ENCODE results near the gene MSI2.

DNA sequence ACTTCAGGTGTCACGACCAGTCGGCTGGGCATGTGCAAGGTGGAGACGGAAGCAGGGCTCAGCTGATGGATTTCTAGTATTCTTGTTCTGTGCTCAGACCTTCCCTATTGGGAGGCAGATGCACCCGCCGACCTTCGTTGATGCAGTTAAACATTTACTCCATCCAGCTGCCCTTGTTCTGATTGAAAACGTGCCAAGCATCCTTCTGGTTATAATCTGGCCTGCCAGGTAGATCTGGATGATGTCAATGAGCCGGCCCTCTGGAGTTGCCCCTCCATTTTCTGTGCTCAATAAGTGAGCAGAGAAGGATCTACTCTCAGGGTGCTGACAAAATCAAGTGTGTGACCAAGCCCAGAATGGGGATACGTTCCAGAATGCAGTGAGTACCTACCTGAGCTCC is 450.4 kb downstream of the MSI2 start:
- TF ChIP-seq ZBTB8A (IDR thresholded peaks at IDR 0.05; ENCODE audit: partially characterized antibody) (no peak), ZBTB40 (IDR thresholded peaks at IDR 0.05) (no peak), ZBTB40 (CRISPR knock-in tag; IDR thresholded peaks at IDR 0.05) (no peak), ETV5 (CRISPR knock-in tag; IDR thresholded peaks at IDR 0.05; ENCODE audit: low read depth) (no peak), ZNF407 (IDR thresholded peaks at IDR 0.05; ENCODE audit: low read depth) (no peak), ATF4 (CRISPR knock-in tag; IDR thresholded peaks at IDR 0.05) (no peak), CTCF (IDR thresholded peaks at IDR 0.05 in 2 of 3, conservative IDR thresholded peaks at IDR 0.05 in 1 of 3; ENCODE audit: insufficient read depth in 2 of 3, low read depth in 1 of 3, low read length in 3 of 3) (no peak), NR2C2 (CRISPR knock-in tag; IDR thresholded peaks at IDR 0.05) (no peak), NR2C2 (tag; IDR thresholded peaks at IDR 0.05) (no peak), TCF7L2 (IDR thresholded peaks at IDR 0.05; ENCODE audit: low read depth, low read length) (no peak), SMAD4 (CRISPR knock-in tag; conservative IDR thresholded peaks at IDR 0.05) (no peak)

Data from K562 (cell line).